CD4-positive, alpha-beta T cell (primary cell): Measurements from ENCODE around the gene SATB2. TPM values are rescaled to one million over a fixed set of nuclear protein-coding genes. Genes with fewer than 3 reads are reported as not detected.

Source experiments
- ATAC-seq: fragments of 200-7000 bp; cut with Tn5 transposase; one replicate; pipeline ENCODE4 v1.10.0; 2022; ENCODE audit warnings: mild to moderate bottlenecking; ENCODE audit not compliant: poor library complexity
- CTCF ChIA-PET: fragments of 350-600 bp; sonication (Branson Sonifier 250); formaldehyde crosslinking; loops from one replicate; lab custom pipeline; 2021; ENCODE audit warnings: antibody characterized with exemption, inconsistent platforms; lab: Charles Lee
- POLR2A ChIA-PET: fragments of 350-600 bp; sonication (Branson Sonifier 250); formaldehyde crosslinking; loops from one replicate; lab custom pipeline; 2021; ENCODE audit warnings: antibody characterized with exemption, inconsistent platforms; lab: Charles Lee
- DNase-seq, 14 experiments: peaks; one replicate each; pipeline ENCODE4 v3.0.0-alpha.2; 2013 to 2020; ENCODE audit warnings: mixed read lengths in 2 of 14
- H3K27ac ChIP-seq, 2 donors: one replicate each; pipeline versions ENCODE4 v1.5.1 to v1.7.0; 2013; ENCODE audit warnings: low read length in 2 of 2, low read depth in 1 of 2, mild to moderate bottlenecking in 1 of 2
- H3K27me3 ChIP-seq, 2 experiments: 1 replicate in 1 of 2; 2 replicates in 1 of 2; pipeline versions ENCODE4 v1.6.1 to v1.7.0; 2013; ENCODE audit warnings: low read length in 2 of 2, control low read depth in 1 of 2, mild to moderate bottlenecking in 1 of 2, moderate library complexity in 1 of 2; ENCODE audit not compliant: insufficient read depth in 2 of 2, control insufficient read depth in 1 of 2
- H3K36me3 ChIP-seq: one replicate; pipeline ENCODE4 v1.6.1; 2013; ENCODE audit warnings: low read length, control low read depth; ENCODE audit not compliant: insufficient read depth
- H3K4me1 ChIP-seq: one replicate; pipeline ENCODE4 v1.6.1; 2013; ENCODE audit warnings: low read length, control low read depth; ENCODE audit not compliant: insufficient read depth
- H3K4me3 ChIP-seq: one replicate; pipeline ENCODE4 v1.5.1; 2013; ENCODE audit warnings: mild to moderate bottlenecking, low read length, moderate library complexity
- H3K9me3 ChIP-seq, 2 experiments: 1 replicate in 1 of 2; 2 replicates in 1 of 2; pipeline versions ENCODE4 v1.6.1 to v1.7.0; 2013; ENCODE audit warnings: low read length in 2 of 2, mild to moderate bottlenecking in 2 of 2, control low read depth in 1 of 2, moderate library complexity in 1 of 2; ENCODE audit not compliant: control insufficient read depth in 1 of 2, insufficient read depth in 1 of 2
- H3K27ac Mint-ChIP-seq: one replicate; pipeline ENCODE4 v1.8.0; 2020; ENCODE audit warnings: mixed read lengths
- H3K27me3 Mint-ChIP-seq: one replicate; pipeline ENCODE4 v1.8.0; 2021; ENCODE audit warnings: mixed read lengths
- H3K36me3 Mint-ChIP-seq: one replicate; pipeline ENCODE4 v1.8.0; 2021; ENCODE audit warnings: low read depth, mixed read lengths
- H3K4me1 Mint-ChIP-seq: one replicate; pipeline ENCODE4 v1.8.0; 2021; ENCODE audit warnings: low read depth, mixed read lengths
- H3K4me3 Mint-ChIP-seq: one replicate; pipeline ENCODE4 v1.8.0; 2020; ENCODE audit warnings: mild to moderate bottlenecking, mixed read lengths
- H3K9me3 Mint-ChIP-seq: one replicate; pipeline ENCODE4 v1.8.0; 2020; ENCODE audit warnings: mixed read lengths
- intact Hi-C, 2 experiments: fragments of 100-400 bp; cut with DNase I in 1 of 2; cut with micrococcal nuclease in 1 of 2; formaldehyde crosslinking; loops; one replicate each; pipeline versions ENCODE4 v1.15.1 to v1.9.0; 2023 to 2025; cut with DNase I, micrococcal nuclease
- total RNA-seq, 174 experiments: library from RNA in 2 of 174; stranded (reverse) in 2 of 174; gene quantifications; one replicate each; pipeline ENCODE4 v1.2.3 and lab custom pipeline; 2021 to 2026
- TF ChIP-seq, protein P1 (sequence below): fragments of 200-600 bp; IDR thresholded peaks from one replicate; pipeline ENCODE4 v1.8.0; 2022; ENCODE audit warnings: antibody characterized with exemption, mild to moderate bottlenecking

SATB2 gene
- total RNA-seq, 2 experiments from 2014 or later = not detected

- Histone ChIP-seq H3K9me3 (peaks cover 6 to 7% of the 10 kb centered on the region in 2 experiments), H3K4me3 (no peak overlapping the region), H3K36me3 (no peaks in the 10 kb centered on the region), H3K27me3 (no peaks in the 10 kb centered on the region), H3K4me1 (no peaks in the 10 kb centered on the region), H3K27ac (no peak overlapping the region)
- intact Hi-C loops = no loop called here
- Mint-ChIP-seq H3K4me1 (no peaks in the 10 kb centered on the region), H3K27me3 (no peaks in the 10 kb centered on the region), H3K36me3 (peaks cover 5% of the 10 kb centered on the region), H3K27ac (no peak overlapping the region), H3K4me3 (no peak overlapping the region), H3K9me3 (peaks cover 19% of the 10 kb centered on the region)
- DNase-seq = no peak
- ChIA-PET POLR2A (no interaction called here), CTCF (no interaction called here)
- TF ChIP-seq, protein P1, sequence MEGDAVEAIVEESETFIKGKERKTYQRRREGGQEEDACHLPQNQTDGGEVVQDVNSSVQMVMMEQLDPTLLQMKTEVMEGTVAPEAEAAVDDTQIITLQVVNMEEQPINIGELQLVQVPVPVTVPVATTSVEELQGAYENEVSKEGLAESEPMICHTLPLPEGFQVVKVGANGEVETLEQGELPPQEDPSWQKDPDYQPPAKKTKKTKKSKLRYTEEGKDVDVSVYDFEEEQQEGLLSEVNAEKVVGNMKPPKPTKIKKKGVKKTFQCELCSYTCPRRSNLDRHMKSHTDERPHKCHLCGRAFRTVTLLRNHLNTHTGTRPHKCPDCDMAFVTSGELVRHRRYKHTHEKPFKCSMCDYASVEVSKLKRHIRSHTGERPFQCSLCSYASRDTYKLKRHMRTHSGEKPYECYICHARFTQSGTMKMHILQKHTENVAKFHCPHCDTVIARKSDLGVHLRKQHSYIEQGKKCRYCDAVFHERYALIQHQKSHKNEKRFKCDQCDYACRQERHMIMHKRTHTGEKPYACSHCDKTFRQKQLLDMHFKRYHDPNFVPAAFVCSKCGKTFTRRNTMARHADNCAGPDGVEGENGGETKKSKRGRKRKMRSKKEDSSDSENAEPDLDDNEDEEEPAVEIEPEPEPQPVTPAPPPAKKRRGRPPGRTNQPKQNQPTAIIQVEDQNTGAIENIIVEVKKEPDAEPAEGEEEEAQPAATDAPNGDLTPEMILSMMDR = no peak
- ATAC-seq = no peak
These were observed 199.4 kb downstream of the SATB2 start for GRCh38 chr2:199258291-199258690.

- TF ChIP-seq, protein P1 = no peak
These were observed 200.2 kb downstream of the SATB2 start for GRCh38 chr2:199257261-199258224.

DNA sequence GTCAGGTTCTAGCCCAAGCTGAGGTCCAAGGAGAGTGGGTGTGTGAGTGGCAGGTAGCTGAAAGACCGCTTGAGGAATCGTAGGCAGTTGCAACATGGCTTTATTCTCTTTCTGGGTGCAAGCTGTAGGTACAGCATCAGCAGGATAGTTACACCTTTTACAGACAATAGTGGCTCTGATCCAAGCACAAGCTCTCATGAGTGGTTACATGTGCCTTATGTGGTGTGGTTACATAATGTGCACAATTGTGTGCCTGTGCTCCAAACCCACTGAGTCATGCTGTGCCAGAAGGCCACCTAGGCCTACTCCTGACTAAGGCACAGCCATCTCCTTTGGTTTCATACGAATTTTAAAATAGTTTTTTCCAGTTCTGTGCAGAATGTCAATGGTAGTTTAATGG is 227.6 kb downstream of the SATB2 start:
- Histone ChIP-seq H3K27ac (no peak overlapping the region), H3K4me1 (no peaks in the 10 kb centered on the region), H3K27me3 (no peaks in the 10 kb centered on the region), H3K36me3 (no peaks in the 10 kb centered on the region), H3K4me3 (no peak overlapping the region), H3K9me3 (peaks cover 0 to 12% of the 10 kb centered on the region in 2 experiments)
- ChIA-PET CTCF (no interaction called here), POLR2A (no interaction called here)
- DNase-seq = no peak
- H3K9me3 Mint-ChIP-seq = peaks cover 8% of the 10 kb centered on the region
- ATAC-seq = no peak
- no peak overlapping the region for H3K4me3 Mint-ChIP-seq
- no peak overlapping the region for H3K27ac Mint-ChIP-seq
- TF ChIP-seq, protein P1 = no peak
- intact Hi-C loops = no loop called here
- H3K27me3 Mint-ChIP-seq = no peaks in the 10 kb centered on the region
- H3K4me1 Mint-ChIP-seq = no peaks in the 10 kb centered on the region
- no peaks in the 10 kb centered on the region for H3K36me3 Mint-ChIP-seq

More at GRCh38 chr2:199257261-199258224, 200.2 kb downstream of the SATB2 start:
- H3K27me3 Mint-ChIP-seq = no peaks in the 10 kb centered on the region
- intact Hi-C loops = no loop called here
- no peak for ATAC-seq
- no peaks in the 10 kb centered on the region for H3K36me3 ChIP-seq
- H3K4me3 ChIP-seq = no peak overlapping the region
- H3K9me3 Mint-ChIP-seq = peaks cover 15% of the 10 kb centered on the region
- no peaks in the 10 kb centered on the region for H3K4me1 Mint-ChIP-seq
- no peak overlapping the region for H3K27ac ChIP-seq
- peaks cover 6 to 7% of the 10 kb centered on the region in 2 experiments for H3K9me3 ChIP-seq
- no peak for DNase-seq
- H3K4me3 Mint-ChIP-seq = no peak overlapping the region
- ChIA-PET POLR2A (no interaction called here), CTCF (no interaction called here)
- no peaks in the 10 kb centered on the region for H3K27me3 ChIP-seq
- H3K4me1 ChIP-seq = no peaks in the 10 kb centered on the region
- H3K36me3 Mint-ChIP-seq = peaks cover 5% of the 10 kb centered on the region
- no peak overlapping the region for H3K27ac Mint-ChIP-seq
